GM18508 (cell line): Measurements from ENCODE around the gene MARCHF9.
"Not testable (repeated sequence)": the region's sequence is repeated elsewhere in the genome, so short reads cannot be mapped to it uniquely, and the experiment has no call there.

Experiments used
- ATAC-seq: cut with Tn5 transposase; IDR thresholded peaks from one replicate; pipeline ENCODE4 v1.9.1; 2021; ENCODE audit warnings: moderate number of reproducible peaks; ENCODE audit not compliant: insufficient read depth, unreplicated experiment

Gene MARCHF9

DNA sequence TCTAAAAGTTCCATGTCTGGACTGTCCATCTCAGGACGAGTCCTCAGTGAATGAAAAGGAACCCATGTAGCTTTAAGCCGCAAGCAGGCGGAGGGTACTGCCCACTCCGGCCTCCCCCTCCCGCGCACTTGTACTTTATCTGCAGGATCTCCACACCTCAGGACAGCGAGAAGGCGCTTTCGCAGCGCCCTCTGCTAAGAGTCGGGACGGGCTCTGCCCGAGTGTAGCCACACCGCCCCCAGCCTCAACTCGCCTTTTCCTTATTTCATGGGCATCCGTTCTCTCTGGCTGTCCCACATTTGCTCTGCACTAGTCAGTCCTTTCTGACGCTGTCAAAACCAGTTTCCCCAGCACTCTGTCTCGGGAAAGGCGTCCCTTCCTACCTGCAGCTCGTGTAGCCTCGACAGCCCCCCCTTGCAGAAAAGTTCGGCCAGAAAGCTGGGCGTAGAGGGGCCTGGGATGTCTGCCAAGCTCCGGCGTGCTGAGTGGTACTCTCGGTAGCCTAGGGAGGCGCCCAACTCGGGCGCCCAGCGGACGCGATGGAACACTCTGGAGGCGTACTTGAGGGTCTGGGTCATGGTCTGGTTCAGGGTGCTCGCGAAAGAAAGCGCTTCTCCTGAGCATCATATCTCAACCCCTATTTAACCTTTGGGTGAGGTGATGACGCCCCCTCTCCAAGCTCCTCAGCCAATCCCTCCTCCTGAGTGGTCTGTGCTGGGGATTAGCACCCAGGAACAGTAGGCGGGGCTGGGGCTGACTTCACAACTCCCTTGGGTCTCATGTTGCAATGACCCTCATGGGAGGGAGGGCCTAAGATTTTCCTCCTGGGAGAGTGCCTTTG lies 11.8 kb downstream of the MARCHF9 start, which contains the start of gene CYP27B1:
Gene CYP27B1 (minus strand): TSS at position 615 of the 841 bp plus-strand sequence. CDS start 37 bp downstream, at position 578.
- no peak for ATAC-seq

GRCh38 chr12:57767305-57767698 lies 12.4 kb downstream of the MARCHF9 start:
- no peak for ATAC-seq

DNA sequence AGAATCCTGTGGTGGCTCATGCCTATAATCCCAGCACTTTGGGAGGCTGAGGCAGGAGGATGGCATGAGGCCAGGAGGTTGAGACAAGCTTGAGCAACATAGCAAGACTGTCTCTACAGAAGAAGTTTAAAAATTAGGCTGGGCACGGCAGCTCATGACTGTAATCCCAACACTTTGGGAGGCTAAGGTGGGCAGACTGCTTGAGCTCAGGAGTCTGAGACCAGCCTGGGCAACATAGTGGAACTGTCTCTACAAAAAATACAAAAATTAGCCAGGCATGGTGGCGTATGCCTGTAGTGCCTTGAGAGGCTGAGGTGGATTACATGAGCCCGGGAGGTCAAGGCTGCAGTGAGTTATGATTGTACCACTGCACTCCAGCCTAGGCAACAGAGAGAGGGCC lies 13.0 kb downstream of the MARCHF9 start:
- ATAC-seq, result no peak

- no peak for ATAC-seq
Measured at GRCh38 chr12:57769594-57769993, 14.7 kb downstream of the MARCHF9 start.

- ATAC-seq, result no peak
Measured at GRCh38 chr12:57770734-57771133, 15.8 kb downstream of the MARCHF9 start.

DNA sequence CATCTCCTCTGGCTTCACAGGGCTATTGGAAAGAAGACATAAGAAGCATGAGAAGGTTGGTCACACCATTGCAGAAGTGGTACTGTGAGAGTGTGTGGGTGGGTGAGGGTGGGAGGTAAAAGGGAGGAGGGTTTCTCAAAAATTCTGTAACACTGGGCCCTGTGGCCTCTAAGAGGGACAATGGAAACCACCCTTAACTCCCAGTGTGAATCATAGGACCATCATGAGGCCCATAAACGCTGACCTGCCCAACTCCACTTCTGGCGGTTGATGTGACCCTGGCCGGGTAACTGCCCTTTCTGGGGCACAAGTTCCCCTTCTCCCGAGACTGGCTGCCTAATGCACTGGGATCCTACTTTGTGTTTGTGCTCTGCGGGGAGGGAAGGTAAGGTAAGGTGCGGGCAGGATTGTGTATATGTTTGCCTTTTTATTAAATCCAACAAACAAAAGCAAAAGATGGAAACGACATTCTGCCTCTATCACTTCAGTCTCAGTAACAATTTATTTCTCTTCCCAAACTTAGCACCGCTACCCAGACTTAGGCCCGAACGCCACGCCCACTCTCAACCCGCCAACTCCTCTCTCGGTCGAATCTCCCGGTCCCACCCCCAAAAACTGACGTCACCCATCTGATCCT lies 16.5 kb downstream of the MARCHF9 start:
- peak; percentile 51 for ATAC-seq

DNA sequence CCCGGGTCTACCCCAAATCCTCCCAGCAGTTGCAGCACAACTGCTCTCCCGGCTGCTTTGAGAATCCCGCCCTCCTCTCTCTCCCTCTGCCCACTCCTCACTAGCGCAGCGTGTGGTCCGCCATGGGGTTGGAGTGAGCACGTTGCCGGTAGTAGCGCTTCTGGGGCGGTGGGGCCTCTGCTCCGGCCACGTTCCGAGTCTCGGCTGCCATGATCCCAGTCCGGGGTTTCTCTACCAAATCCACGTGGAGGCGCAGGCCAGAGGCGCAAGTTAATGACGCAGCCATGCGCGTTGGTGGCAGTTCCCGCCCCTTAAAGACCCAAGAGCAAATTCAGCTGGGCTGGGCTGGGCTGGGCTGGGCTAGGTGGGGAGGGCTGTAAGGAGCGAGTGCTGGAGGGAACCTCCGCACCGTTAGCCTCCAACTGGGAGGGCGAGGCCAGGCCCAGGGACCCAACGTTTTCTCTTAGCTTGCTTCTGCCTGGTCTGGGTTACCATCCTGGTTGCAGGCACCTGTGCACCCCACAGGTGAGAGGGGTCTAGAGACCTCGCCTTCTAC lies 17.0 kb downstream of the MARCHF9 start, which contains the start of gene METTL1:
Gene METTL1 (minus strand): TSS at position 233 of the 556 bp plus-strand sequence. CDS start 22 bp downstream, at position 211.
- peak; percentile 44 for ATAC-seq

- ATAC-seq, result no peak
Measured at GRCh38 chr12:57772429-57773322, 17.8 kb downstream of the MARCHF9 start, which contains the start of gene EEF1AKMT3. Gene EEF1AKMT3 (plus strand): TSS chr12:57772614. CDS start chr12:57772725, 111 bp downstream.

DNA sequence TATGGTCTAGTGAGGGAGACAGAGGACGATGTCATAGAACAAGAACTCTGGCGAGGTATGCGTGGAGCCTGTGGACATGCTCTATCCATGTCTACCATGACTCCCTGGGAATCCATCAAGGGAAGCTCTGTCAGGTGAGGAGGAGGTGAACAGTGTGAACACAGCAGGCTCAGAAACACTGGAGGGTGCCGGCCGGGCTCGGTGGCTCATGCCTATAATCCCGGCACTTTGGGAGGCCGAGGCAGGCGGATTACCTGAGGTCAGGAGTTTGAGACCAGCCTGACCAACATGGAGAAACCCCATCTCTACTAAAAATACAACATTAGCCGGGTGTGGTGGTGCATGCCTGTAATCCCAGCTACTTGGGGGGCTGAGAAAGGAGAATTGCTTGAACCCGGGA lies 19.7 kb downstream of the MARCHF9 start:
- ATAC-seq, result not testable (repeated sequence)

DNA sequence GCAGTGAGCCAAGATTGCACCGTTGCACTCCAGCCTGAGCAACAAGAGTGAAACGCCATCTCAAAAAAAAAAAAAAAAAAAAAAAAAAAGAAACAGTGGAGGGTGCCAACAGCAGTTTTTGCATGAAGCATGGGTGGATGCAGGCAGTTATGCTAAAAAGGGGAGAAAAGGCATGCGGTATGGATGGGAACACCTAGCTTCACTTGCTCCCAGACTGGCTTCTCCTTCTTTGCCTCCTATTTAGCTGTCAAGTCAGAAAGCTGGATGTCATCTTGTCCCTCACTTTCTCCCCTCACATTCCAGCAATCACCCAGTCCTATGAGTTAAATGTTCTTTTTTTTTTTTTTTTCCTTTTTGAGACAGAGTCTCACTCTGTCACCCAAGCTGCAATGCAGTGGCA lies 20.1 kb downstream of the MARCHF9 start:
- no peak for ATAC-seq

- ATAC-seq, result no peak
Measured at GRCh38 chr12:57775563-57776246, 20.8 kb downstream of the MARCHF9 start.

- ATAC-seq, result no peak
Measured at GRCh38 chr12:57776247-57776587, 21.3 kb downstream of the MARCHF9 start.

DNA sequence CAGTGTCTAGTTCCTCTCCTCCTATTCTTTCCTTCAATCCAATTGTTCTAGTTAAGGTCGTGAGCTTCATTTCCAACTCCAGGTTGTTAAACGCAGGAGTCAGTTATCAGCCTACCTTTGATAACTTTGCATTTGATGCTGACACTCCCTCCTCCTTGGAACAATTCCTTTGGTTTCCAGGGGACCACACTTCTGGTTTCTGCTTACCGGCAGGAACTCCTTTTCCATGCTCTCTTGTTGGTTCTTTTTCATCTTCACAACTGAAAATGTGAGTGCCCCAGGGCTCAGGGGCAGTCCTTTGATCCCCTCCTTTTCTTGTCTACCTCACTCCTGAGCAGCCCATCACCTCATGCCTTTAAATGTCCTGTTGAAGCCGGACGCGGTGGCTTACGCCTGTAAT lies 22.5 kb downstream of the MARCHF9 start:
- ATAC-seq, result no peak

DNA sequence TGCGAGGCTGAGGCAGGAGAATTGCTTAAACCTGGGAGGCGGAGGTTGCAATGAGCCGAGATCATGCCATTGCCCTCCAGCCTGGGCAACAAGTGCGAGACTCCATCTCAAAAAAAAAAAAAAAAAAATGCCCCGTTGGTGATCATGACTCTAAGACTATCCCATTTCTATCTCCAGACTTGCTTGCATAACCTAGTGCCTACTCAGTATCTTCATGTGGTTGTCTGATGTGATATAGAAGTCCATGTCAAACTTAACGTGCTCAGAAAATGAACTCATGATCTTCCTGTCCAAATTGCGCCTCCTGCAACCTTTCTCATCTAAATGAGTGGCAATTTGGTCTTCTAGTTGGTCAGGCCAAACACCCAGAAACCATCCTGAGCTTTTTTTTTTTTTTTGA lies 23.0 kb downstream of the MARCHF9 start:
- no peak for ATAC-seq

DNA sequence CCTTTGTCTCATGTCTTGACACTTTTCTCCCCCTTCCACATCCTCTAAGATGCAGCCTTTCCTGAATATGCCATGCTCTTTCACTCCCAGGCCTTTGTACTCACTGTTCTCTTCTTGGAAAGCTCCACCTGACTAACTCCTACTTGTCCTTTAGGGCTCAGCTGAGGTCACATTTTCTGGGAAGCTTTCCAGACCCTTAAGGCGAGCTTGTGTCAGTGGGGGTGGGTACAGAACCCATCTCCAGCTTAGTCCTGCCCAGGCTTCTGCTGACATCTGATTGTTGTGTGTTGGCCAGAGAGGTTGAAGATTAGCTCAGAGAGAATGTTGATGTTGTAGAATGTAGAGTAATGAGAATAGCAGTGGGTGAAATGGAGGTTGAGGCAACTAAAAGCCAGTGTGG lies 24.8 kb downstream of the MARCHF9 start:
- no peak for ATAC-seq

DNA sequence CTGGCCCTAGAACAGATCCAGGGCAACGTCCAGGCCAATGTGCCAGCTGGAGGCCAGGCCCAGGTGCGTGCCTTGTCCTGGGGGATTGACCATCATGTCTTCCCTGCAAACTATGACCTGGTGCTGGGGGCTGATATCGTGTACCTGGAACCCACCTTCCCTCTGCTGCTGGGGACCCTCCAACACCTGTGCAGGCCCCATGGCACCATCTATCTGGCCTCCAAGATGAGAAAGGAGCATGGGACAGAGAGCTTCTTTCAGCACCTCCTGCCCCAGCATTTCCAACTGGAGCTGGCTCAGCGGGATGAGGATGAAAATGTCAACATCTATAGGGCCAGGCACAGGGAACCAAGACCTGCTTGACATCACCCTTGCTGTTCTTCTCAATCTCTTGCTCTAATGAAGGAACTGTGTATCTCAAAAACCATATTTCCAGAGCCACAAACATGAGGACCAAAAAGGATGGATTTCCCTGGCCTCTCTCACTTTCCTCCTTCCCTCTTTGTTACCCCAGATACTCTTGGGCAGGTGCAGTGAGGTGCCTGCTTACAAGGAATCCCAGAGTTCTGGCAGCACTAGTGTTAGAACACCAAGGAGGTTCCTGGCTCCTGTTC lies 25.5 kb downstream of the MARCHF9 start:
- no peak for ATAC-seq

DNA sequence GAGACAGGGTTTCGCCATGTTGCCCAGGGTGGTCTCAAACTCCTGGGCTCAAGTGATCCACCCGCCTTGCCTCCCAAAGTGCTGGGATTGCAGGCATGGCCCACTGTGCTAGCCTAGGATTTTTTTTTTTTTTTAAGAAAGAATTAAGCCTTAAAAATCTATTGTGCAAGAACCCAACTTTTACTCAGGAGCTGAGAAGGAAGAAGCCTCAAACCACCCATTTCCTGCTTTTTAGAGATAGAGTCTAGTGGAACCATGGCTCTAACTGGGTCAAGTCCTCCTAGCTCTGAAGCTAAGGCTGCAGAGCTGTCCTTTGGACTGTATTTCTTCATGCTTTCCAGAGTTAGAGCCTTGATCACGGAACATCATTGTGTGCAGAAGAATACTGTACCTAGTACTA lies 26.3 kb downstream of the MARCHF9 start:
- ATAC-seq, result no peak

- ATAC-seq, result no peak
Measured at GRCh38 chr12:57781801-57782200, 26.9 kb downstream of the MARCHF9 start.

GRCh38 chr12:57782243-57782607 lies 27.3 kb downstream of the MARCHF9 start:
- ATAC-seq, result no peak
